Transverse colon (tissue), 3 donors: ENCODE data around the gene NUP98.

Source experiments
- EP300 ChIP-seq: sonication (generic); formaldehyde crosslinking; IDR thresholded peaks from one replicate; pipeline ENCODE4 v1.6.1; 2017; ENCODE audit warnings: antibody characterized with exemption, low read depth
- TF ChIP-seq, protein P1 (sequence below), 5 experiments: fragments of 200-600 bp in 3 of 5; fragments of 450-650 bp in 2 of 5; sonication (generic) in 3 of 5; IDR thresholded peaks; 1 replicate in 2 of 5; 2 replicates in 3 of 5; pipeline ENCODE4 v1.5.1; 2016 to 2017; ENCODE audit warnings: antibody characterized with exemption in 5 of 5, inconsistent platforms in 3 of 5, mild to moderate bottlenecking in 2 of 5, moderate library complexity in 1 of 5

DNA sequence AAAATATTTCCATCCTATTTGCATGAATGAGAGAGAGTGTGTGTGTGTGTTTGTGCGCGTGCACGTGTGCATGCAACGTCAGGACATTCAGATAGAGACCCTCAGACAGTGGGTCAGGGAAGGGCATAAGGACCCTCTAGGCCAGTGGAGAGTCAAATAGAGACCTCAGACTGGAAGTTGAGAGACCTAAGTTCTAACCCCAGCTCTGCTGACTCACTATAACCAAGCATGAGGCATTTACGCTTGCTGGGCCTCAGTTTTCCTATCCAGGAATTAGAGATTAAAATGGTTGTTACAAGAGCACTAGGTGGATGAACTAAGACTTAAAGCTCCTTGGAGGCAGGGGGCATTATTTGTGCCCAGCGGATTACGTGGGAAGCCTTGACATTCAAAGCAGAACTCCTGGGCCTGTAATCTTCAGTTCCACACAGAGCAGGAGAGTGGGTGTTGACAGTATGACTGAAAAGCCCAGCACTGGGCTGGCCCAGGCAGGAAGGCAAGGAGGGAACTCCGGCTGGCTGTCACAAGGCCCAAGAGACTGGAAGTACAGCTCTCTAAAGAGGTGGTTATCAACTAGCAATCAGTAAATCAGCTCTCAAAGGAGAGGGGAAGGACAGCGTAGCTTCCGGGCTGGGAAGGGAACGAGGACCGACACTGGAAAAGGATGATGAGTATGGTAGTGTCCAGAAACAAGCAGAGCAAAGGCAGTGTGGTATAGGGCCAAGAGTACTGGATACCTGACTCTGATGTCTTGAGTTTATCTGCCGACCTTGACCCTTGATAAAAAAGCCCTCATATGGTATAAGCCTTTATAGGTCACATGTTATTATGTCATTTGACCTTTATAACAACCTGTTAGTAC is 34.3 kb upstream of the NUP98 start:
- TF ChIP-seq EP300: no peak
- TF ChIP-seq, protein P1, sequence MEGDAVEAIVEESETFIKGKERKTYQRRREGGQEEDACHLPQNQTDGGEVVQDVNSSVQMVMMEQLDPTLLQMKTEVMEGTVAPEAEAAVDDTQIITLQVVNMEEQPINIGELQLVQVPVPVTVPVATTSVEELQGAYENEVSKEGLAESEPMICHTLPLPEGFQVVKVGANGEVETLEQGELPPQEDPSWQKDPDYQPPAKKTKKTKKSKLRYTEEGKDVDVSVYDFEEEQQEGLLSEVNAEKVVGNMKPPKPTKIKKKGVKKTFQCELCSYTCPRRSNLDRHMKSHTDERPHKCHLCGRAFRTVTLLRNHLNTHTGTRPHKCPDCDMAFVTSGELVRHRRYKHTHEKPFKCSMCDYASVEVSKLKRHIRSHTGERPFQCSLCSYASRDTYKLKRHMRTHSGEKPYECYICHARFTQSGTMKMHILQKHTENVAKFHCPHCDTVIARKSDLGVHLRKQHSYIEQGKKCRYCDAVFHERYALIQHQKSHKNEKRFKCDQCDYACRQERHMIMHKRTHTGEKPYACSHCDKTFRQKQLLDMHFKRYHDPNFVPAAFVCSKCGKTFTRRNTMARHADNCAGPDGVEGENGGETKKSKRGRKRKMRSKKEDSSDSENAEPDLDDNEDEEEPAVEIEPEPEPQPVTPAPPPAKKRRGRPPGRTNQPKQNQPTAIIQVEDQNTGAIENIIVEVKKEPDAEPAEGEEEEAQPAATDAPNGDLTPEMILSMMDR (IDR thresholded peaks at IDR 0.05): no peak
